ENCODE results near the gene SSBP3.

Gene SSBP3

DNA sequence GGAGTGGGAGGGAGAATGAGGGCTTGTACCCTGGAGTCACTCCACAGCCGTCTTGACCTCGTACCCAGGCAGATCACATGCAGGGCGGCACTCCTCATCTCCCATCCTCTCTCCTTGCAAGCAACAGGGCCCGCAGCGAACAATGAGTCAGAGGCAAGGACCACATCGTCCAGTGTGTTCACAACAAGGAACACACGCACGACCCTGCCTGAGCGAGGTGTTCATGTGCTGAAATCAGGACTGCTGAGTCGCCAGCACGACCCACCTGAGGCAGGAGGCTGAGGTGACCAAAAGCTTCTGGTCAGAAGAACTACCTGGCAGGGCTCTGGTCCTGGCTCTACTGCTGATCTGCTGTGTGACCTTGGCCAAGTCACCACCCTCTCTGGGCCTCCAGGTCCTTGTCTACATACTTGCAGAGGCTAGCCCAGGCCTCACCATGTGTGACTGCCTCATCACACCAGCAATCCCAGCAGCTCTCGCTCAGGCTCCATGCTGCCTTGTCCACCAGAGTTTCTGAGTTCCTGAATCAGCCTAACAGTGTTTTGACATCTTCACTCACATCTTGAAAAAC lies 78.0 kb downstream of the SSBP3 start:
- DNase-seq = no peak

DNA sequence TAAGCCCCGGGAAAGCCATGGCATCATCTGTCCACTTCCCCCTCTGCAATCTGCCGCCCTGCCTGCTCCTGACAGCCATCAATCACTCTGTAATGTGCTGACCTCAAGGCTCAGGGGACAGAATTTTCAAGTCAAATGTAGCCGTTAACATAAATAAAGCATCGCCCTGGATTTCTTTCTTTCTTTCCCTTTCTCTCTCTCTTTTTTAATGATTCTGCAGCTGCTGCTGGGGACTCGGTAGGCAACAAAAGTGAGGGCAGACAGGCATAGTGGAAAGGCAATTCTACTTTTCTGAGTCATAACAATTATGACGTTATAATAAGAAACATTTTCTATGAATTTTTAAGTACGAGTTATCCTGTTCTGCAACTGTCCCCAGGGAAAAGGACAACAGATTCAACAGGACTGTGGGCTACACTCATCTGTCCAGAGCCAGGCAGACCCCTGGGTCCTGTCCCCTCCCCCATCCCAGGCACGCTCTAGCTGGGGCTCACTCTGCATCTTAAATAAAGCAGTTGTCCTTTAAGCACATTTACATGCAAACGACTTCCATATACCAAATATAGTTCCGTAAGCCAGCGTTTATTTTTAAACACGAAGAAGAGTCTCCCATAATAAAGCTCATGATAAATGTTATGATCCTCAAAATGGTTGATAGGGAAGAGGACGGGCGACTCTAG lies 78.7 kb downstream of the SSBP3 start:
- no peak for DNase-seq

DNA sequence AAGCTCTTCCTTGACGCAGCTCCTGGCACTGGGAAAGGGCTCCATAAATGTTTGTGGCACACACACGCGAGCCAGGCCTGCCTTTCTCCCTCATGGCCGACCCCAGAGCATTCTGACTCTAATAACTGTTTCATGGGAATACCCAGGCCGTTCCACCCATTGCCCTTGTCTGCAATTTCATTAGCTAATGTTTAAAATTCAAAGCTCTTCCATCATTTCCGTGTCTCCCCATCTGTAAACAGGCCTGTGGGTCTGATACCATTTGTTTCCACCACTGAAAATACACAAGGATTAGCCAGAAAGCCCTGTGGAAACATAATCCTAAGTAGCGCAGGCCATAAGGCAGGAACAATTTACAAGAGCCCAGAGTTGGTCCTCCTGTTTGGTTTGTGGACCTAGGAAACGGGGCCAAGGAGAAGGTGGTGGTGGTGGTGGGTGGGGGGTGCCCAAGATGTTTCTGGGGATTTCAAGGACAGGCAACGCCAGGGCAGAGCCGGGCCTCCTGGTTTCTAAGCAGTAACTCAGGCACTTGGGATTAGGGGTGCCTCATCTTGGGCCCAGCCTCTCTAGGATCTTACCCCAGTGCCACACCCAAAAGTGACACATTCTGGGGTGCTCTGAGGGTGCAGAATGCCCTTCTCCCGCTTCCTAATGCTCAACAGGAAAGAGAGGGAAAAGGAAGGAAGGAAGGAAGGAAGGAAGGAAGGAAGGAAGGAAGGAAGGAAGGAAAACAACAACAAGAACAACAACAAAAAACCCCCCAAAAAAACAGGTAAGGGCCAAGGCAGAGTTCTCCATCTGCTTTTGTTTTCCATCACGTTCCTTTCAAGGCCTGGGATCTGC lies 79.4 kb downstream of the SSBP3 start:
- DNase-seq = no peak

DNA sequence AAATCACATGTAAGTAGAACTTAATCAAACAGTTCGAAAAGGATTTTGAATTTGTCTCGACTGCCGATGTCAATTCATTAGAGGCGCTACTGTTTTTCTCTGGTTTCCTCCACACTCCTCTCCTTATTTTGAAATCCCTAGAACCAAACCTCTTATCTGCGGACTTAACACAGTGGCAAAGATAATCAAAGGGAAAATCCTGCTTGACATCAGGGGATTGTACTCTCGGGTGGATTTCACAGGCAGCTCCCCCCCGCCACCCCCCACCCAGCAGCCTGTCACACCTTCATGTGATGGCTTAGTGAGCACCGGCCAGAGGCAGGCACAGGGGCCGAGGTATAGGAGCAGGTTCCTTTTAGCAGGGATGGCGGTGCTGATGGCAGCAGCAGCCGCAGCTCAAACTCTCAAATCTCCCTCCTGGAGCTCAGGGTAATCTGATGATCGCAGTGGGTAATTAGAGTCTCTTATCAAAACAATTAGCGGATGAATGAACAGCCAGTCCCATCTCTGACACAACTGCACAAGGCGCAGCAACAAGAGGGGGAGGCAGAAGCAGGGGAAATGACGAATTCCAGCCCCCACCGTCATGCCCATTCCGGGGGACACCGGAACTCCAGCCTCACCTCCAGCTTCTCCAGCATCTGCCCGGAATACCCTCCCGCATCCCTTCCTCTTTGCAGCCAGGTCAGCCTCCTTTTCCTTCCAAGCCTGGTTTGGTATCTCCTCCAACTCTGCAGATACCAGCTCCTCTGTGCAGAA lies 80.3 kb downstream of the SSBP3 start:
- no peak for DNase-seq

DNA sequence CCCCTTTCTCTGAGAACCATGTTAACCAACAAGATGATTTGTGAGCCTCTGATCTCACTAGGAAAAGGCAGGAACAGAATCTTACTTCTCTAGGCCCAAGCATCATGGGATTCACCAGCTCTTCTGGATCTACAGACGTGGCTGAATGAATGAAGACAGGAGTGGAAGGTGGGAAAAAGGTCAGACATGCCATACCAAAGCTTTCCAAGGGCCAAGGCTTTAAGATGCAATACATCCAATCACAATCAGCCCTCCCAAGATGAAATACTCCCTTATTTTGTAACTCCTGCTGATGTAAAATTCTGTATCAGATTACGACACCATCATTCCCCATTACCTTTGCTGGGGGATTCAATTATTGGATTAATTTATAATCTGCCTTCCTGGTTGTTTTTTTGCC lies 80.9 kb downstream of the SSBP3 start:
- DNase-seq = no peak

DNA sequence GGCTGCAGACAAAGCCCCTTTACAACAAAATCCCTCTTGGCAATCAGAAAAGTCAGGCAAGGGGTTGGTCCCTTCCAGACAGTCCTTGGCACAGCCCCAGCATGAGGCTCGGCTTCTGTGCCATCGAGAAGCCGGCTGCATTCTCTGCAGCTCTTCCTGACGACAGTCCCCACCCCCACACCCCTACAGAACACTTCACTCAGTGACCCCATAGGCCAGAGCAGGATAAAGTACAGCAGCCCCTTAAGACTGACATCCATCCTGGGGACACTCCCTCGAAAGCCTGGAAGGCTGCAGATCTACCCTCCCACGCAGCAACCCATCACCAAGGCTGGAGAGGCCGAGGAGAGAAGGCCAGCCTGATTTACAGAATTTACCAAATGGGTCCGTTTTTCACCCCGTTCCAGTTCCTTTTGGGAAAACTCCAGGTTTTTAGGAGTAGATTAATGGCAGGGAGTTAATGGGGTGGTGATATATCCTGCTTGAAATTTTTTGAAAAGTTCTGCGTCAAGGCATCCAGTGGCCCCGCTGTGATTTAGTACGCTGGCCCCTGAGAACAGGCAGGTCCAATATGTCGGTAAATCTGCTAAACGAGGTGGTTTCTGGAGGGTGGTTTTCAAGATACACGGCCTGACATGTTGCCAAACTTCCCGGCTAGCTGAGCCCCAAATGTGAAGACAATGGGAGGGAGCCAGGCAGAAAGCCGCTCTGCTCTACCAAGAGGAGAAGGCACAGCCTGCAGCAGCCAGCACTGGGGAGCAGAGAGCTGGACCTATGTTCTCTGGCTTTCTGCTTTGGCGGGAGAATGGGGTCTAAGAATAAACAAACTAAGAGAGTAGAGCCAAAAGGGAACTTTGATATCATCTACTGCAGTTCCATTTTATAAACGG lies 81.7 kb downstream of the SSBP3 start:
- DNase-seq = no peak

DNA sequence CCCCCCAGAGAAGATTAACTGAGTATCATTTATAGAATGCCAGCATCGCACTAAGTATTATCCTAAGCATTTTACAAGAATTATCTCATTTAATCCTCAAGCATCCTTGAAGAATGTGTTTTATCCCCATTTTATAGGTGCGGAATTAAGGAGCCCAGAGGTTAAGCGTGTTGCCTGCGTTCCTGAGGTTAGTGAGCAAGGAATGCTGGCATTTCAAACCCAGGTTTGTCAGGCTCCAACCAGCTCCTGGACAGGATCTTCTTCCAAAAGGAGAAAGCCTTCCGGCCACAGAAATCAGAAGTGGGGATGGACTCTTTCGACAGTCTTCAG lies 82.3 kb downstream of the SSBP3 start:
- no peak for DNase-seq

DNA sequence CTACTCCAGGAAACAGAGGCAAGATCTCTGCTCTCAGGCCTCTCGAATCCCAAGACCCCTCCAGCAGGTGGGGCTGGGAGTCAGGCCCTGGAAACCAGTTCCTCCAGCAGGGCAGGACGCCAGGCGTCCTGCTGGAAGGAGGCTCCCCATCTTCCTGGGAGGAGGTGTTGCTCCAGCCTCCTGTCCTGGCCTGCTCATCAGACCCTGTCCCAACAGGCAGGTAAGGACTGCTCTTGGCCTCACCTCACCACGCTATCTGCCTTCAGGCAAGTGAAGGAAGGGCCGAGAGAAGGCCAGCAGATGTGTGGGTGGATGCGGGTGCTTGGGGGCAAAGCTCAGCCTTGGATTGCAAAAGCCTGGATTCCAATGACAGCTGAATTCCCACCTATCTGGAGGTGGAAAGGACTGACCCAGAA lies 82.9 kb downstream of the SSBP3 start:
- no peak for DNase-seq

DNA sequence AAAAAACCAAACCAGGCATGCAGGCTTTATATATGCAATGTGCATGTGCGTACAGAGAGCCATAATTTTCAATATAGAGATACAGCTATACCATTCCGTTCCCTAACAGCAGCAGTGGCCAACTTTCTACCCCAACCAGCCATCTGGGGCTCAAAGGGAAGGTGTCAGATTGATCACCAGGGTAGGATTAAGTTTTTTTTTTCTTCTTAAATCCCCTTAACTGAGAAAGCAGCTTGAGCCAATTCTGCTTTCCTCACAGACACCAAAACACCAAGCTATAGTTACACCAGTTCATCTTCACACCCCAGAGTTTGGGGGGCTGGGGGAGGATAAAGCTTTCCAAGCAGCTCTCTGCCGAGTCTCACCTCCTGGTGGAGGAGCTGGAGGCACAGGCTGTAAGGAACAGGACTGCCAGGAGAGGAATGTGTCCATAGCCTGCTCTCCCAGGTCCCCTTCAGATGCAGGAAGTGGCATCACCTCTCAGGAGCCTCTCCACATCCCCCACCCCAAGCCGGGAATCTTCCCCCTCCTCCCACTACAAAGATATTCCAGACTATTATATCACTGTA lies 87.9 kb downstream of the SSBP3 start:
- DNase-seq = no peak

DNA sequence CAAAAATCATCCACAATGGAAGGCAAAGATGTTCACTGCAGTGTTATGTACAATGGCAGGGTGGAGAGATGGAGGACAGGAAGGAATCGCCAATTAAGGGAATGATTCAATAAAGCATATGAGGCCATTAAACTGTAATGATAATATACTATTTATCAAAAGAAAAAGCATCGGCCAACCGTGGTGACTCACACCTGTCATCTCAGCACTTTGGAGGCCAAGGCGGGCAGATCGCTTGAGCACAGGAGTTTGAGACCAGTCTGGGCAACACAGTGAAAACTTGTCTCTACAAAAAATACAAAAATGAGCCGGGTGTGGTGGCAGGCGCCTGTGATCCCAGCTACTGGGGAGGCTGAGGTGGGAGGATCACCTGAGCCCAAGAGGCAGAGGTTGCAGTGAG lies 89.1 kb downstream of the SSBP3 start:
- DNase-seq = no peak

DNA sequence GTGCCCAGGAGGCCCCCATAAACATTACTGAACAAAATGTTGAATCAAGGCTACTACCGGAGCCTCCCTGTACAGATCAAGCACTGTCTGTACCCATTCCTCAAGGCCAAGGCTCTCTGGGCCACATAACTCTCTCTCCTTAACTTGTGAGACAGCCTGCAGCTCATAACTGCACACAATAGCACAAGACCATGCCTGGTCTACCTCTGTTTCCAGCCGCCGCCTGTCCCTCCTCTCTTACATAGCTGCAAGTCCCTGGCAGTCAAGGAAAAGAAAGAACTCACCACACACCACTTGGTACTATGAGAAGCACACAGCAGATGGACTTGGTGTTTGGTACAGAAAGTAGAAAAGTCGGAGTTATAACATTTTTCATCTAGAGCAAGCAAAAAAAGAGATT lies 91.1 kb downstream of the SSBP3 start:
- DNase-seq = no peak

DNA sequence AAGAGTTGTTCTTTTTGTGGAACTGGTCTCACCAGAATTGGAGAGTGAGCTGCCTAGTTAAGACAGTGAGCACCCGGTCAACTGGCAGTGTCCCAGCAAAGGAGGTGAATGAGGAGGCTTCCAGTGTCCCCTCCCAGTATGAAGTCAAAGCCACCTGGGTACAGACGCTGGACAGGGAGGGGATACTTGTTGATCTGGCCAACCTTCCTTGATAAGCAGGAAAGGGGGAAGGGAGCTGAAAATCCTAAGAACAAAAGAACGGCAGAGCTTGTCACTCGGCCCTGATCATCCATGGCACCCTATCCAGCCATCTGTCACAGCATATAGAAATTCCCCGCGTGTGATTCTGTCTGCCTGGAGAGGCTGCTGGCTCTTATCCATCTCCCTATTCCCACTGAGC lies 91.5 kb downstream of the SSBP3 start:
- no peak for DNase-seq

DNA sequence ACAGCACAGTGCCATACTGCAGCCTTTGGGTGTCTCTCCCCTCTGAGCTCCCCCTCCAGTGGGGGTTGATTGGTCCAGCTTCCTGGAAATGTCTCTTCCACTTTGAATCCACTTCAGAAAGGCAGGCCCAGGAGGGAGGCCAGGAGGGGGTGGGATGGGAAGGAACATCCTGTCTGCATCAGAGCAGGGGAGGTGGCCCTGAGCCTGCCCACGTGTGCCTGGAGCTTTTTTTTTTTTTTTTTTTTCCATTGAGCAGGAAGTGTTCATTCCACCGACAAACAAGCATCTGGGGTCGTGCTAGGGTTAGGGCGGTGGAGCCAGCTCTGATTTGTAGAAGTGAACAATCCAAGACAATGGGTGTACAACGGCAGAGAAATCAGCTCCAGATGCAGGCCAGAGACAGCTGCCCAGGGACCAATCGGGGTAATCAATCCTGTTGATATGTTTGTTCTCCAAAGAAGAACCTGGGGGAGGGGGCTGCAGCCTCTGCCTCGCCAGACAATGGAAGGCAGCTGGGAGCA lies 93.3 kb downstream of the SSBP3 start:
- DNase-seq = peak in 1 of 2 experiments; percentile 14

DNA sequence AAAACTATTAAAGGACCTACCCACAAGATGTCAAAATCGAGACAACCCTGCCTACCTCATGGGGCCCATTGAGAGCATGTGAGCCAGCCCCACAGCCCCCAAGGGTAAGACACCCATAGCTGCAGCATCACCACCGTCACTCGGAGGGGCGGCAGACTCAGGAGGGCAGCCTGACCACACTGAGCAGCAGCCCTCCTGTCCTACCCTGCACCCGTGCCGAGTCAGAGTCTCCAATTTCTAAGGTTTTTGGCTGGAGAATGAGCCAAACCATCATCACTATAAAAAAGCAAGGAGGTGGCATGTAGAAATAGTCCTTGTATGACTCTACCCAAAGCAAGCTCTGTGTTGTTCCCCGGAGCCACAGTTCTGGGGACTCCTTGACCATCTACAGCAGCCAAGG lies 94.7 kb downstream of the SSBP3 start:
- no peak for DNase-seq

DNA sequence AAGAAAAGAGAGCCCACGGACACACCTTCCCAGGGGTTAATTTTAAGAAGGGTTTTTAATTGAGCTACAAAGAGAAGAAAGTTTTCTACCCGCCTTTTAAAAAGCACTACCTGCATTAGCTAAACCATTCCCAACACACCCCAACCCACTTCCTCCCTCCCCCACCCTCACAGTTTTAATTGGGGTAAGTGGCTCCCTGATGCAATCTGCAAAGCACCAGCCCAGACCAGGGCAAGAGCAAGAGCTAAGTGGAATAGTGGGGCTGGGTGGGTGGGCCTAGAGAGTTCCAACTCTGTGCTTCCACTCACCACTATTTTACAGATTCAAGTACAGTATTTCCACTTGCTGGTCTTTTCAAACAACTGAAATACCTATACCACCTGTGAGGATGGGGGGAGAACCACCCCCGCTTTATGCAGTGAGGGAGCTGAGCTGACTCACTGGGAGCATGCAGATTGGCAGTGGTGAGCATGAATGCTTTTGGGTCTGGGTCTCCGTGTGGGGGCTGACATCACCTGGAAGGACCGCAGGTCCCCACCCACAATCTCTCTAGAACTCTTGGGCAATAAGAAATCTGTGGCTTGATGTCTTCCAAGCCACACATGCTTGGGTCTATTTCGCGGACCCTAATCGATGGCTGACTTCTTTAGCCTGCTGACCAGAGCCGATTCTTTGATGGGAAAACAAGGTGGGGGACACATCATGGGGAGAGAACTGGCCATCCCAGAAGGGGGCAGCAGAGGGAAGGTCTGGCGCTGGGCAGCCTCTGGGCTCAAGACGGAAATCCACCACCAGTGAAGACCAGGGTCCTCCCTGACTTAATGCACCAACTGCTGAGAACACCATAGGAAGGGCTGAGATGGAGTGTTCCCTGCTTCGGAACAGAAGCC lies 95.5 kb downstream of the SSBP3 start:
- no peak for DNase-seq

DNA sequence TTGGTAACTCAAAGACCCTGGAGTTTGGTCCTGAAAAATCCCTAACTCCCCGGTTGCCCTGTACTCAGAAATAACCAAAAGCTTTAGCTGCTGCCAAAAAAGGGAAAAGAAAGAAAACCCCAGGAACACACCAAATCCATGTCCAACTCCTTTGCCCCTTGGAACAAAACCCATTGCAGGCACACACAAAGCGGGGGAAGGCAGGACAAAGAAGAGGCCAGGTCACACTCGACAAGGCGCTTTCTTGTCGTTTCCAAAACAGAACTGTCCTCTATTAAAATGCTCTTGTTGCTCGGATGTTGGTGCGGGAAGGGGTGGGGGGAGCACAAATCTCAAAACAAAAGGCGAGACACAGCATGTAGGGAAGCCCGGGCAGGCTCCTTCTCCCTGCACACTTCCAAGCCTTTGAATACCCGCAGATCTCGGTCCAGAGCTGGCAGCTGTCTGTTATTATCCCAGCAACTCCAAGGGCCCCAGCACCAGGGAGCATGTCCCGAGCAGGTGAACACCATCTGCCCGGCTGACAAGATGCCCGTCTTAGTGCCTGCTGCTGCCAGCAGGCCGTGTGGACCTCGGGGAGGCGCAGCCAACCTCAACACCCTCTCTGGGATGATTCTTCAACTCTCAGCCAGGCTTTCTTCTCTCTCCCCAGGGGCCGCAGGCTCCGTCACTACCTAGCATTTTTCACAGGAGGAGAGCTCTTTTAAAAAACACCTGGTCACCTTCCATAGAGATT lies 96.4 kb downstream of the SSBP3 start:
- DNase-seq = peak; percentile 32 to 67

DNA sequence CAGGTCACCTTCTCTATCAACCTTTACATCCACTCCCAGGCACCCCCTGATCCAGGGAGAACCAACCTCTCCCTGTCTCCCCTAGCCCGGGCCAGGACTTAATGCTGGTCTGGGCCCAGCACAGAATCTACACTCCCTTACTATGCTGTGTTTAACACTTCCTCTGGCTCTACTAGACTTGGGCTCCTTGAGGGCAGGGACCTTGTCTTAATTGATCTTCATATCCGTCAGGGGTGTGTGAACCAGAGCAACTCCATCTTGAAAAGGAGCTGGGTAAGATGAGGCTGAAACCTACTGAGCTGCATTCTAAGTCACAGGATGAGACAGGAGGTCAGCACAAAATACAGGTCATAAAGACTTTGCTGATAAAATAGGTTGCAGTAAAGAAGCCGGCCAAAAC lies 98.9 kb downstream of the SSBP3 start:
- DNase-seq = no peak

DNA sequence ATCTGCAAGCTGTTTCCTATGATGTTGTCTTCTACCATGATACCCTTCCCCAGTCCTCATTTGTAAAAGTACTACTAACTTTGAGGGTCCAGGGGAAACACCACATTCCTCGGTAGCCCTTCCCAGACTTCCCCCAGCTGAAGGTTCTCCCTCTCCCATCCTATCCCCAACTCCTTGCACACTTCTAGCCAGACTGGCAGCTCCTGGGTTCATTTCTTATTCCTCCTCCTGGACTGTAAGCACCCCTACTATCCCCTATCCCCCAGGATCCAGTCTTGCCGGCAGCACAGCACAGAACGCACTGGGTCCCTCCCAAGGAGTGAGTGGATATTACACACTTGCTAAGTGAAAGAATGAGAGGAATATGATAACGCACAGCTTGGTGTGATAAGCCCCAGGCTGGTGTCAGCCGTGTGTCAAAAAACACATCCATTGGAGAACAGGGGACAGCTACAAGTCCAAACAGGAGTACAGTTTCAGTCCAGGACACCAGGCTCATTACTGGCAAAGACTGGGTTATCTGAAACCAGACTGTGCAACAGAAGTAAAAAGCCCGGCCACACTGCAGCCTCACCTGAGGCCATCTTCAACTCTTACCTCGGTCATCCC lies 100.2 kb downstream of the SSBP3 start:
- DNase-seq = no peak

DNA sequence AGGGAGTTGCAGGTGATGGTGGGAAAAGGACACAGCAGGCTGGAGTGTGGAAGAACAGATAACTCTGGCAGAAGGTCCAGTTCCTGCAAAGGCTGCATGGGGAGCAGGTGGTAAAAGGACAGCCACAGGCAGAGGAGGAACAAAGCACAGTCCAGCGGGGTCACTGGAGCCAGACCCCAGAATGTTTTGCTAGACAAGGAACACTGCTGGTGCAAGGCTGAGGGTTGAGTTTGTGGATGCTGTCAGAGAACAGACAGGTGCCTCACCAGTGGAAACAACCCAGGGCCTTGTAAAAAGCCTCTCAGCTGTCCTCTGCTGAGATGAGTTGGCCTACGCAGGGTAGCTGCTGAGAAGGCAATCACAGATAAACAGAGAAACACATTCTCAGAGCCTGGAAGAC lies 101.7 kb downstream of the SSBP3 start:
- no peak for DNase-seq

Measured in SHP77 (cell line).